ENCODE results near the gene RAB11FIP5.

- TF ChIP-seq, protein P1, sequence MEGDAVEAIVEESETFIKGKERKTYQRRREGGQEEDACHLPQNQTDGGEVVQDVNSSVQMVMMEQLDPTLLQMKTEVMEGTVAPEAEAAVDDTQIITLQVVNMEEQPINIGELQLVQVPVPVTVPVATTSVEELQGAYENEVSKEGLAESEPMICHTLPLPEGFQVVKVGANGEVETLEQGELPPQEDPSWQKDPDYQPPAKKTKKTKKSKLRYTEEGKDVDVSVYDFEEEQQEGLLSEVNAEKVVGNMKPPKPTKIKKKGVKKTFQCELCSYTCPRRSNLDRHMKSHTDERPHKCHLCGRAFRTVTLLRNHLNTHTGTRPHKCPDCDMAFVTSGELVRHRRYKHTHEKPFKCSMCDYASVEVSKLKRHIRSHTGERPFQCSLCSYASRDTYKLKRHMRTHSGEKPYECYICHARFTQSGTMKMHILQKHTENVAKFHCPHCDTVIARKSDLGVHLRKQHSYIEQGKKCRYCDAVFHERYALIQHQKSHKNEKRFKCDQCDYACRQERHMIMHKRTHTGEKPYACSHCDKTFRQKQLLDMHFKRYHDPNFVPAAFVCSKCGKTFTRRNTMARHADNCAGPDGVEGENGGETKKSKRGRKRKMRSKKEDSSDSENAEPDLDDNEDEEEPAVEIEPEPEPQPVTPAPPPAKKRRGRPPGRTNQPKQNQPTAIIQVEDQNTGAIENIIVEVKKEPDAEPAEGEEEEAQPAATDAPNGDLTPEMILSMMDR (conservative IDR thresholded peaks at IDR 0.05; ENCODE audit: low read depth, low read length), result no peak
- TF ChIP-seq EZH2 (IDR thresholded peaks at IDR 0.05; ENCODE audit: borderline replicate concordance, low read depth, low read length, poor library complexity, severe bottlenecking), result no peak
Measured at GRCh38 chr2:73069041-73069854, 43.5 kb downstream of the RAB11FIP5 start.
